Fibroblast of pulmonary artery (primary cell): ENCODE data around the gene MGAT5.

ENCODE experiments used
- DNase-seq: peaks from one replicate; pipeline ENCODE4 v3.0.0-alpha.2; 2010; ENCODE audit warnings: low read depth
- H3K4me3 ChIP-seq: replicated peaks from 2 replicates; pipeline ENCODE4 v1.5.1; 2011; ENCODE audit warnings: low read depth, mild to moderate bottlenecking, control low read depth, low read length, moderate library complexity
- TF ChIP-seq, protein P1 (sequence below): IDR thresholded peaks from 2 replicates; pipeline ENCODE4 v1.5.1; 2011; ENCODE audit warnings: mild to moderate bottlenecking, control low read depth, low read length, inconsistent platforms; ENCODE audit errors: missing control alignments

MGAT5 gene

DNA sequence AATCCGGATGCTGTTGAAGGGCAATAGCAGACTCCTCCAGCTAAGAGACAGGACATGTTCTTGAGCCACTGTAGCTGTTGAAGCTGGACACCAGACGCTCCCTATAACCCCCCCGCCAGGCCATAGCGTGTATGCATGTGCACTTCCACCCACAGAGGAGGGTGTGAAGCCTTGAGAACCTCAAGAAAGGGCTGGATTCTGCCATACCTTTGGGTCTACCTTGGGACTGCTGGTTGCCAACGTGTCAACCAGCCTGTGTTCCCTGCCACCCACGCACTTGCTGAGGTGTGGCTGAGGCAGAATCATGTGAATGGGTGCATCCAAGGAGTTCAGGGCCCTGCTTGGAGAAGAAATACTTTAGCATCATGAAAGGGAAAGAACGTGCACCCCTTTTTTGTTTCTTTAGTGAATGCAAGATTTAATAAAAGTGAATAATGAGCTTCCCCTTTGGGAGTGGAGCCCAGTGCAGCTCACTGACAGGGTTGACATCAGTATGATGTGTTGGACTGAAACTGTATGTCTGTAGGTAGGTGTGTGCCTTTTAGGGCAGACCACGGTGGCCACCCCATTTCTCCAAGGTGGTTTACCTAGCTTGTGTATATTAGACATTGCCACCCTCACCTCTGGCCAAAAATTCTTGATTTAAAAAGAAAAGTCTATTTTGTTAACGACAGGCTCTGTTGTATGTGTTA is 198.3 kb downstream of the MGAT5 start:
- no peak overlapping the region for H3K4me3 ChIP-seq
- no peak for DNase-seq
- TF ChIP-seq, protein P1, sequence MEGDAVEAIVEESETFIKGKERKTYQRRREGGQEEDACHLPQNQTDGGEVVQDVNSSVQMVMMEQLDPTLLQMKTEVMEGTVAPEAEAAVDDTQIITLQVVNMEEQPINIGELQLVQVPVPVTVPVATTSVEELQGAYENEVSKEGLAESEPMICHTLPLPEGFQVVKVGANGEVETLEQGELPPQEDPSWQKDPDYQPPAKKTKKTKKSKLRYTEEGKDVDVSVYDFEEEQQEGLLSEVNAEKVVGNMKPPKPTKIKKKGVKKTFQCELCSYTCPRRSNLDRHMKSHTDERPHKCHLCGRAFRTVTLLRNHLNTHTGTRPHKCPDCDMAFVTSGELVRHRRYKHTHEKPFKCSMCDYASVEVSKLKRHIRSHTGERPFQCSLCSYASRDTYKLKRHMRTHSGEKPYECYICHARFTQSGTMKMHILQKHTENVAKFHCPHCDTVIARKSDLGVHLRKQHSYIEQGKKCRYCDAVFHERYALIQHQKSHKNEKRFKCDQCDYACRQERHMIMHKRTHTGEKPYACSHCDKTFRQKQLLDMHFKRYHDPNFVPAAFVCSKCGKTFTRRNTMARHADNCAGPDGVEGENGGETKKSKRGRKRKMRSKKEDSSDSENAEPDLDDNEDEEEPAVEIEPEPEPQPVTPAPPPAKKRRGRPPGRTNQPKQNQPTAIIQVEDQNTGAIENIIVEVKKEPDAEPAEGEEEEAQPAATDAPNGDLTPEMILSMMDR = no peak

DNA sequence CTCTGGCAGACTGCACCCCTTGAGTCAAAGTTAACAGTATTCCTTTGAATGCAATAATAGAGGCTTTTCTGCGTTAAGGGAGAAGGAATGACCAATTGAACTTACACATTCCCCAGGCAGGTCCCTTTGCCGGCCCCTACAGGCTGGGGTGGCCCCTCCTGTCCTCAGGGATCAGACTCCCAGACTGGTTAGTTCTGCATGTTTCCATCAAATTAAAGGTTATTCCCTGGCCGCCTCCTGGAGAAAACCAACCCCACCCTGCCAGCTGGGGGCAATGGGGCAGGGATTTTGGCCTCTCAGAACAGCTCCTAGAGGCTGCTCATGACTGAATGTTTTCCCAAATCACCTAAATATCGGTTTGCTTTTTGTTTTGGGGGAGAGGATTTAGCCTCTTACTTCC is 199.6 kb downstream of the MGAT5 start:
- no peak overlapping the region for H3K4me3 ChIP-seq
- DNase-seq = no peak
- TF ChIP-seq, protein P1 = no peak

DNA sequence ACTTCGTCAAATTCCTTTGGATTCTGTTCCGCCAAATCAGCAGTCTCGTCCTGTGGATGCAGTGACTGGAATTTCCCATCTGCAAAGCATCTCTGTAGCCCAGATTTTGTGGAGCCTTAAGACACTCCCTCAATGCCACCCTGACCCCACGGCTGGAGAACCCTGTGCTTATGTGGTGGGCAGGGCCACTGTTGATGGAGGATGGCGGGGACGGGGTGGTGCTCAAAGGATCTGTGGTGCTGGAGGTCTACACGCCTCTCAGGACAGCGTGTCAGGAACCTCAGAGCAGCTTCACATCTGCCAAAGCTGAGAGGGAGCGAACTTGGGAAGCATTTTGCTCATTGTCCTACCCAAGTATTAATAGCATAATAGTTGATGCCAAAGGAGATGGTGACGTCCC is 200.1 kb downstream of the MGAT5 start:
- TF ChIP-seq, protein P1 = no peak
- DNase-seq = no peak
- H3K4me3 ChIP-seq = no peak overlapping the region

DNA sequence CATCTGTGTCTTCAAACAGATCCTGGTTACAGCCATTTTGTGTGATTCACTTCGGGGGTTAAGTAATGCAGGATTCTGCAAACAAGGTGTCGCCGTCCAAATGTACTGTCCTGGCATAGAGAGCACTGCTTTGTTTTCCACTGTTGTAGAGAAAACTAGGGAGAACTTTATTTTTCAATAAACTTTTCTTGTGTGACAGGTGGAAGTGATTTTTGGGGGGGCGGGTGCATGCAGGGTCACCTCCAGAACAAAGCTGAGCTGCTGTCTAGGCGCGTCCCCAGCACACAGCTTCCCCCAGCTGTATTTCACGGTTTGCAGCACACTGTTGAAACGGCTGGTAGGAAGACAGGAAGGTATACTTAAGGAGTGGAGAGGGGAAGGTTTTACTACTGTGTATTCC is 200.6 kb downstream of the MGAT5 start:
- H3K4me3 ChIP-seq = no peak overlapping the region
- TF ChIP-seq, protein P1 = no peak
- no peak for DNase-seq

DNA sequence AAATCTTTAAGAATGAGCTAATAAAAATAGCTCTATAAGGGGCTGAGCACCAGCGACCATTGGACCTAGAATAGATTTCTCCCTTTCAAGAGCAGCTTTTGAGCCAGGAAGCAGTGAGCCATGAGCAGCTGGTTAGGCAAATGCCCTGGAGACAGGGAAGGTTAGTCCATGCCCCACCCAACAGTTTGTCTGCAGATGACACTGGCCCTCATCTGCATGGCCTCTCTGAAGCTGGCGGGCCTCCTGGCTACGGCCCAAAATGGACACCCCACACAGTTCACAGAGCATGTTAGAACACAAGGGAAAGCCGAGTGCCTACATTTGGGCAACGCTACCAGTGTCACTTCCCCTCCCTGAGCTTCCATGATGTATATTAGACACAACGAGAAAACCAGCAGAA is 201.1 kb downstream of the MGAT5 start:
- no peak overlapping the region for H3K4me3 ChIP-seq
- no peak for DNase-seq
- TF ChIP-seq, protein P1 = no peak

DNA sequence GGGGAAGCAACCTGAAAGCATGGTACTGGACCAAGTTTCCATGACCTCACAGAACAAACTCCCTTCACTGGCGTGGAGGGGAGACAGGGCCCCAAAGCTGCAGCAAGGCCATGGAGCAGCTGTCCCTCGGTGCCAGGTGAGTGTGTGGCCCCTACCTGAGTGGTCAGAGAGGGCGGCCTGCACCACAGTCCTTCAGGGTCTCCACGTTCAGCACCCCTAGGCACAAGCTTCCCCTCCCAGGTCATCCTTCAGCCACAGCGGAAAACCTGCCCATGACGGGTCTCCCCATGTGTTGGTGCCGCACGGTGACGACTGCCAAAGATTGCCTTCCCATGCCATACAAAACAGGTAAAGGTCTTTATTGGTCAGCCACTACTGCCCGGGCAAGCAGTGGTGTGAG is 201.6 kb downstream of the MGAT5 start:
- TF ChIP-seq, protein P1 = no peak
- H3K4me3 ChIP-seq = no peak overlapping the region
- no peak for DNase-seq

DNA sequence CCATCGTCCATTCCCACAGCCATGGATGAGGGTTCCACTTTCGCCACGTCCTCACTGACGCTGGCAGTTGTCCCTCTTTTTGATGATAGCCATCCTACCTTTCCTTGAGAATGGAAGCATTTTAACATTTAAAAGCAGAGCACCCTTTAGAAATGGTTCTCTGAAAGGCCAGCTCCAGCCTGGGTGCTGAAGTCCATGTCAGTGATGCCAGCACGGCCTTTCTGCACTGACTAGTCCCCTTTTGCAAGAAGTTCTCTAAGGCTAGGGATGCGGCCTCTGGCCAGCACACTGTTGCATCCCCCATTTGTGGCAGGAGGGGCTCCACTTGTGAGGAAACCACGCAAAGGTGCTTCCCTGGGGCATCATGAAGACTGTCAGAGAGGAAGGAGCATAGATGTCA is 203.5 kb downstream of the MGAT5 start:
- DNase-seq = no peak
- TF ChIP-seq, protein P1 = no peak
- no peak overlapping the region for H3K4me3 ChIP-seq
